ENCODE data around the gene TMEM9B.
A peak's percentile ranks its signal among the peaks of the same experiment; 100 is the strongest.
"Not testable (repeated sequence)": the region's sequence is repeated elsewhere in the genome, so short reads cannot be mapped to it uniquely, and the experiment has no call there.

The TMEM9B gene

DNA sequence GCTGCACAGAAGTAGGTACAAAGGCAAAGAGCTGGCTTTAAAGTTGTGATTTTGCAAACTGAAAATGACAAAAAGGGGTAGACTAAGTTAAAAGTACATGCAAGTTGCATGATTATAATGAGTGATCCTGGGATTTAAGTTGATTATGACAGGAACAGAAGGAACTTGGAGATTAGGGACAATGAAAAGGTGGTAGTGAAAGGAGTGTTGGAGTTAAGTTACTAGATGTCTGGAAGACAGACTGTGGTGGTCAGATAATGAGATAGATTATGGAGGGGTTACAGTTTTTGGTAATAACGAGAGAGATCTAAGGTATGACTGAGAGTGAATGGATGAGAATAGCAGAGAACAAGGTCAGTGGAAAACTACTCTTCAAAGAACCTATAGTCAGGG lies 7.7 kb upstream of the TMEM9B start:
- no peak for DNase-seq (ENCODE audit: low spot score)

DNA sequence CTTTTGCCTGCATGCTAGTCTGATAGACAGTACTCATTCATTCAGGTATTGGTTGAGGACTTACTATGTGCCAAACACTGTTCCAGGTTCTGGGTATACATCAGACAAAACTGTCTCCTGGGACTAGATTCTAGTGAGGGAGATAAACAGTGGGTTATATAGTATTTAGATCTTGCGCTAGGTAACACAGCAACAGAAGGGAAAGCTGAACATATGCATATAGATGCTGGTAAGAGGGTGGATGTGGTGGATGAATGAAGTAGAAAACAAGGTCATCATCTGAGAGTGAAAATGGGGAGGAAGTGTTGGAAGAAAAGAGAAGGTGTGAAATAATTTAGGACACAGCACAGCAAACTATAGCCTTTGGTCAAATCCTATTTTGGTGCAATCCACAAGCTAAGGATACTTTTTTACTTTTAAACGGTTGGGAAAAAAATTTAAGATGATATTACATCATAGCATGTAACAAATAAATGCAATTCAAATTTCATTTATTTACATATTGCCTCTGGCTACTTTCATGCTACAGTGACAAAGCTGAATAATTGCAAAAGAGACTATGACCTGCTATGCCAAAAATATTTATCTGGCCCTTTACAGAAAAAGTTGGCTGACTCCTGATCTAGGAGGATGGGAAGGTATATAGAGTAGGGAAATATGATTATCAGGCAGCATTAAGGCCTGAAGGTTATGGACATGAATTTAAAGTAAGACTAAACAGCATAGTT lies 7.1 kb upstream of the TMEM9B start:
- DNase-seq (ENCODE audit: low spot score) = no peak

DNA sequence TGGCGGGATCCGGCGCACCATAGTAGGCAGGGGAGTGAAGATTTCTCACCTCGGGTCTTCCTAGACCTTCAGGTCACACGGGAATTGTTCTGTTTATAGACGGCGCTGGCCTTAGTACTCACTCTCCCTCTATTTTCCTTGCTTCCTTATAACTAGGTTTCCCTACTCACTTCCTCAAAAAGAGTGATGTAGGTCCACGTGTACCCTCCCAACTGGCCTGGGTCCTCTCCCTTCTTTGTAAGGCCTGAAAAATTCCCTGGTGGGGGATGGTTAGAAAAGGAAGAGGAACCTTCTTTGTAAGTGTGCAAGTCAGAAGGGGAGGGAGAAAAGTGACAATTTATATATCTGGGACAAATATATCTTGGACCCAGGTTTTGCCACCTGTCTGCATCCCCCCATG lies 2.9 kb upstream of the TMEM9B start:
- no peak for DNase-seq (ENCODE audit: low spot score)

DNA sequence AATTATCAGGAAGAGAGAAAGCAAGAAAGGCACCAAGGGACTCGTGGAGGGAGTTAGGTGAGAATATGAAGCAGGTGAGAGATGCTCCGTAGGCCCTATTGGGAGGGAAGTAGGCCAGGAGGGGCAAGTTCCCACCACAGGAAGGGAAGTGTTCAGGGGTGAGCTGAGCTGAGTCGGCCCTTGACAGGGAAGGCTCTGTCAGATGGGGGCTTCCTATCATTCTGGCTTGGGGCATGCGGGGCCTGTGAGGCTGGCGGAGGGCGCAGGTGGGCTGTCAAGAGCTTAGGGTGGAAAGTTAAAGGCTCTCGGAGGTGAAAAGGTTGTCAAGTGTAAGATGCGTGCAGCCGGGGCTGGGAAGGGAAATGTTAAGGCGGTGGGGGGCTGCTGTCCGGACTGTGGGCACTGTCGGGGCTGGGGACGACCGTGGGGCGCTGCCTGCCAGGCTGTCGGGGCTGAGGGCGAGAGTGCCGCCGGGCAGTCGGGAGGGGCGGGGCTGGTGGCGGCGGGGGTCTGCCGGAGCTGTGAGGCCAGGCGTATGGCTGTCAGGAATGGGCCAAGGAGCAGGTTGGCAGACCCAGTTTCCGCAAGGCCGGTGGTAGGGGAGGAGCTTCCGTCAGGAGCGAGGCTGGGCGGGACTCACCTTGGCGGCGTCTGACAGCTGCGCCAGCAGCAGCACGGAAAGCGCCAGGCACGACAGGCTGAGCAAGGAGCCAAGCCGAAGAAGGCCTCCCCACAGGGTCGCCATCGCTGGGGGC lies 496 bp downstream of the TMEM9B start:
- DNase-seq (ENCODE audit: low spot score) = peak; percentile 88

DNA sequence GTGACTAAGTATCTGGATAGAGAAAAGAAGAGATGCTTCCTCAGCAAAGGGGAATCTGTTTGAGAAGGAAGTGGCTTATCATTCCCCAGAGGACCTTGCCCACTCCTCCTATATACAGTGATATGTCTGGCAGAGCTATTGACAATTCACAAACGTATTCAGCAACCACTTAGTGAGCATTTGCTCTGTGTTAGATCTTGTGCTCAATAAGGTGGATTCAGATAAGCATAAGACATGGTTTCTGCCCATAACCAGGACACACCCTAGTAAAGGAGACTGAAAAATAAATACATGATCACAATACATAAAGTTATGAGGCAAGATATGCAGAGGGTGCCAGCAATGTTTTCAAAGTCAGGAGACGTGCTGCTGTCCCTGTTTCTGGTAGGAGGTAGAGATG lies 1.4 kb downstream of the TMEM9B start:
- no peak for DNase-seq (ENCODE audit: low spot score)

DNA sequence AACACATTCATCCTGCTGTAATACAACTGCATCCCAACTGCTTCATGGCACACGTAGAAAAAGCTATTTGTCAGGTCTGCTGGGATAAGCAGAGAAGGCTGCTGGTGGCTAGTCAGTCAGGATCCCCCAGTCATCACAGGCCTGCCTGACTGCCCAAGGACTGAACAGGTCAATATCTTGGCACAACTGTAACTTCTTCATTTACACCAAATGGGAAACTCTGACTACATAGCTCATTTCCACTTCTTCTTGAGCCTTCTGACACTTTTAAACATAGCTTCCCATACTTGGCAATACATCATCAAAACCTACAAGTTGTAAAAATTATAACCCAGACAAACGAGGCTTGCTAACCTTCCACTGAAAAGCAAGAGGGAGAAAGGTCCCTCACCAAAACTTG lies 2.8 kb downstream of the TMEM9B start:
- DNase-seq (ENCODE audit: low spot score) = no peak

DNA sequence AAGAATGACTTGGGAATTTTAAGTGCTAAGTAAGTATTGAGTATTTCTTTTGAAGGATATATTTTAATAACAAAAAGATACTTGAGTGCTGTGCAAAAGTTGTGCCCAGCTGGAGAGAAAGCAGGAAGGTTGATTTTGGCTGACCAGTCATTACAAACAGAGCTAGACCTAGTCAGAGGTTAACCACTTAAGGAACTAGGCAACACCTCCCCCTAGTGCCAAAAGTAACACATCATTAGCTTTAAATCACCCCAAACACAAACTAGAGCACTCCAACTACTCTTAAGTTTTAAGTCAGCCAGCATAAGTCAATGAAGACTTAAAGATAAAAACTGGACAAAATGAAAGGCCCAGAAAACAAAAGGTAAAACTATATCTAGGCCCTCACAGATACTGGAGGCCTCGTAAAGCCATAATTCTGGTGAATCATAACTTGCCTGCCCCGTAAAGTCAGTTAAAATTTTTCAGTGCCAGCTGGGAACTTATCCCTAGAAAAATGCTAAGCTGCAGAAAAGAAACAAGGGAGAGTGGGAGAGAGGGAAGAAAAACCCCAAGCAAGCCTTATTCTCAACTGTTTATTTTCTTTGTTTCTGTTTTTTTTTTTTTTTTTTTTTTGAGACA lies 4.6 kb downstream of the TMEM9B start:
- DNase-seq (ENCODE audit: low spot score) = peak; percentile 80

DNA sequence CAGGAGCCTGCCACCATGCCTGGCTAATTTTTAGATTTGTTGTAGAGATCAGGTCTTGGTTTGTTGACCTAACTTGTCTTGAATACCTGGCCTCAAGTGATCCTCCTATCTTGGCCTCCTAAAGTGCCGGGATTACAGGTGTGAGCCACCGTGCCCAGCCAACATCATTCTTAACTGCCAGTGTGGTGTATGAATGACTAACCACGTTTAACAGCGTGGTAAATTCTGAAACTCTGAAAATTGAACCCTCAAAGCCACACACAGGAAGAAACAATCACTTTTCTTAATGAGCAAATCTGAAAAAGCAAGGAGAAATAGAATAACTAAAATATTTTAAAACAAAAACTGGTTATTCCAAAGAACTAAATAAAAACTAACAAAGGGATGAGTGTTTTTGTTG lies 7.4 kb downstream of the TMEM9B start:
- no peak for DNase-seq (ENCODE audit: low spot score)

DNA sequence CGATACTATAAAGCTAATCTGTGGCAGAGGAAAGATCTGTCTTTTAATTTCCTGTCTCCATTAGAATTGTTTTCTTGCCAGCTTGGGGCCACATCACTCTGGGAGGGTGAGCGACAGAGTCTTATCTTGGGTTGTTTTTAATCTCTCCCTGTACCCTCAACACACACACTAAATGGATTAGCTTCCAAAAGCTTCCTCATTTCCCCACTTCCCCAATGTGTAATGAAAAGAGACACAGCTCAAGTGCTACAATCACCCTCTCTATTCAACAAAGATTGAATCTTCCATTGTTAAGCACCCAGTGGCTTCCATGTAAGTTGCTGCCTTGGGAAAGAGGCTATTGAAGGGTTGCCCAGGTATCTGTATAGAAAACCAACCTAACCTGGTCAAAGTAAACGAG lies 15.4 kb downstream of the TMEM9B start:
- no peak for DNase-seq (ENCODE audit: low spot score)

DNA sequence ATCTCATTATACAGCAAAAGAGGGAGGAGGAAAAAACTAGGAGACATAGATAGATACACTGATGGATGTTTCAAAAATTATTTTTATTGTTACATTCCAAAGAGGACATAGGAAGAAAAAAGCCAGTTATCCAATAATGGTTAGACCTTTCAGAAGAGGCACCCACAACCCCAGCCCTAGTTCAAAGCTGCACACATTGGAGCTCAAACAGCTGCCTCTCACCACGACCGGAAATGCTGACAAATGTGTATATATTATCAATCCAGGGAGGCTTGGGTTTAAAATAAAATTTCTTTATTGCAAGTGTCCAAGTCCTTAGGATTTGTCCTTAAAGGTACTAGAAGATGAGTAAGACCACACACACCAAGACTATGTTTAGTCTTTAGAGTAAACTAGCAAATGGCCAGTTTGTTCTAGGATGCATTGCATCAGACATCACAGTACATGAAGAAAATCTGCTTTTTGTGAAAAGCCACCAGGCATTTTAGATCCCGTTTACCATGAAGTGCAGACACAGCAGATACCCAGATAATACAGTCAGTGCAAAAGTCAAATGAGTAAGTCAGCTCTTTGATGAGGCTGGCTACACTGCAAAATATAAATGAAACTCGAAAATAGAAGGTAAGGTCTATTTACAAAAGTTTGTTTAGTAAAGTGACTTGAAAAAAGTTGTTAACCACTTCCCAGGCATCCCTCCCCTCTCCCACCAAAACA lies 16.9 kb downstream of the TMEM9B start:
- DNase-seq (ENCODE audit: low spot score) = no peak

DNA sequence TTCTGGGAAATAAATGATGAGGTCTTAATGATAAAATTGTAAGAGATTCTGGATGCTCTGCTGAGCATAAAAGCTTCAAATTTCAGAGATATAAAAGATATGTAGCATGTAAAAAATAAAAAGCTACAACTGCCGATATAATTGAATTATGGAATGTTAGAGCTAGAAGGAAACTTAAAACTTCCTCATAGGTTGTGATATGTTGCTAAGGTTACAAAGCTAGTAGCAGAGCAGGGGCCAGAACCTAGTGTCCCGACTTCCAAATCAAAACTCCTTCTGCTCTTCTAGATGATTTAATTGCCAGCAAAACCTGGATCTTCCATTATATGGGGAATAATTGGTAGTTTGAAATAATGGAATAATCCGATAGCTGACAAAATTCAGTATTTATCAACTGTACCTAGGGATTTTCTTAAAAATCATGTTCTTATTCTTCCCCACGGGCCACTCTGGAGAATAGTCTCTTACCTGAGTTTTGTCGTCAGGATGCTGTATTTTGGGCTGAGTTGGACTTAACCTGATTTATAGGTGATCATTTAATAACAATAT lies 21.6 kb downstream of the TMEM9B start, which contains the start of gene ASCL3:
Gene ASCL3, minus strand, starts transcription at position 499 of the 549 bp plus-strand sequence. CDS start 4,855 bp downstream, outside the sequence.
- DNase-seq (ENCODE audit: low spot score) = no peak

DNA sequence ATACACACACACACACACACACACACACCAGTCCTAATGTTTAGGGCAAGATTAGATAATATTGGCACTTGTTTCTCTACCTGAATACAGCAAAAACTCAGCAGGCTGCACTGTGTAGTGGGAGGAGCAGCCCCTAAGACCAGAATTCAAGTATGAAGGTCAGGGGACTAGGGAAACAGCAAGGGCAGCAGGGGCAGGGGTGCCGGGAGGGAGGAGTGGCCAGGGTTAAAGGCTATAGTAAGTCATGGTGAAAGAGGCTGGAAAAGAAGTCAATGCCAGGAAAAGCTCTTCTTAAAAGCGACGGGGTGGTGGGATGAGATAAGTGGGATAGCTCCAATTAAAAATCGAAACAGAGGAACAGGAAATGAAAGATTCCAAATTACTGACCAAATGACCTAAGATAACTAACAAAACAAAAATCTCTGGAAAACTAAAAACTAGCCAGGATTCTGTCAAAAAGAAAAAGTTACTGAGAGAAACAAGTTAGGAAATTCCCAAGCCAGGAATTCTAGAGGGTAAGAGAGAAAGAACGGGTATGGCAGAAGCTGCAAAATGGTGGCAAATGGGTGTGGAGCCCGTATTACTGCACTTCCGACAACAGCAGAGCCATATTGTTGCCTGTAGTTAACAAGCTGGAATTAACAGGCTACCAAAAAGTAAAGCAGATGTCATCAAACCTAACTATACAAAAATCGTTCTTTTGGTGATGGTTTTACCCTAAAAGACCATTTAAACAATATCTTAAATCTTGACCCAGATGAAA lies 22.7 kb downstream of the TMEM9B start:
- DNase-seq (ENCODE audit: low spot score) = no peak

DNA sequence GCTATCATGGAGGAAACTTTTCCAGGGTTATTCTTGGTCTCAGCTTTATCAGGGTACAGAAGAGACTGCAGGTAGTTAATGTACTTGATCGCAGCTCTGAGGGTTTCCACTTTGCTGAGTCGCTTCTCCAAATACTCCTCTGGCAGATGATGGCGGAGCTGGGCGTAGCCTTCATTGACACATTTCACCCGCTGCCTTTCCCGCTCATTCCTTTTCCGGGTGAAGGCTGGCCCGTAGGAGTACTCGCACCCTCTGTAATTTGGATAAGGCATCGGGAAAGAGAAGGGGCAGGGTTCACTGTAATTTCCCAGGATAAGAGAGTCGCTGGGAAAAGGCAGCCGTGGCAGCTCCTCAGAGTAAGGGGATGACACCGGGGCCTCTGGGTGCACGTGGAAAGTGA lies 26.6 kb downstream of the TMEM9B start:
- DNase-seq (ENCODE audit: low spot score) = no peak

DNA sequence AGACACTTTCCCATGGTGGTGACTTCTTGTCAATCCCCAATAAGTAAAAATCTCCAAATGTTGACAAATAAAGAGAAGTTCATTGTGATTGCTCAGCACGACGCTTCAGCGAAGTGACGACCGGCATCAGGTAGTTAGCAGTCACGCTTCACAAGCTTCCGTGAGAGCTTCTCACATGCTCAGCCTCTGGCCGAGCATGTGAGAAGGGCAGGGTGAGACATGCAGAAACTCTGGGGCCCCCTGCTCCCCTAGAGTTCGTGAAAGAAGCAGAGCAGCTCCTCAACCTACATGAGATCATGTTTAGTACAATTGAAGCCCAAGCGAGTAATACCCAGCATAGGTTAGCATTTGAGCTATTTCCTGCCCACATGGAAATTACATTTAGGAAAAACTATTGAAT lies 27.1 kb downstream of the TMEM9B start:
- no peak for DNase-seq (ENCODE audit: low spot score)

DNA sequence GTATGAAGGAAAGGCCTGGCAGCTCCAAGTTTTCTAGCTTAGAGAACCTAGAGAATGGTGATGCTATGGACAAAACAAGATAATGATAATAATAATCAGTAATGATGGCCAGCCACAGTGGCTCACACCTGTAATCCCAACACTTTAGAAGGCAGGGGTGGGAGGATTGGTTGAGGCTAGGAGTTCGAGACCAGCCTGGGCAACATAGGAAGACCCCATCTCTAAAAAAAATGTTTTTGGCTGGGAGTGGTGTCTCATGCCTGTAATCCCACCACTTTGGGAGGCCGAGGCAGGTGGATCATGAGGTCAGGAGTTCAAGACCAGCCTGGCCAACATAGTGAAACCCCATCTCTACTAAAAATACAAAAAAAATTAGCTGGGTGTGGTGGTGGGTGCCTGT lies 28.5 kb downstream of the TMEM9B start:
- not testable (repeated sequence) for DNase-seq (ENCODE audit: low spot score)

DNA sequence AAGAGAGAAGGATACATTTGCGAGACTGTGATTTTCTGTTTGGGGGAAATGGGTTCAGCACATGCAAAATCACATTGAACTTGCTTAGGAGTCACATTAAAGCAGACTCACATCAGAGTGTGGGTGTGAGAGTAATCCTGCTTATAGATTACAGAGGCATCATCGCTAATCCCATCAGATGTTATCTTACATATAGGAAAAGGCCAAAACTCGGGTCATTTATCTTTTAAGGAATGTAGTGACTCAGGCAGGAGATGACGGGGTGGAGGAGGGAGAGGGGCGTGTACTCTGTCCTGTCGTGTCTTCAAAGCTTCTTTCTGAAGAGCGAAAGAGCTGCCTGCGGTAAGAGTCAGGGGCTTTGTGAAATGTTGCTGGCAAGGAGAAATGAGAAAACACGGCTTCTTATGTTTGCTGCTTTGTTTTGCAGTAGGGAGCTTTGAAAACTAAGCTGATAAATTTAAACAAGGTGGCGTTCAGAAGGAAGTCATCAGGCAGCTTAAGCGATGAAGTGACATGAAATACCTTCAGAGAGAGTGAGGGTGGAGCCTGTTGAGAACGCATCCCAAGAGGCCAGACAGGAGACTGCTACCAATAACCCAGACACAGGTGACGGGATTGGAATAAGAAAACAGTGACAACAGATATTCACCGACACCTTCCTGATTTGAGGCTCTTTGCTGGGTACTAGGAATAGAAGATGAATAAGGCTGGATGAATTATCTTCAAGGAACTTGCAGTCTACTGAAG lies 29.3 kb downstream of the TMEM9B start:
- DNase-seq (ENCODE audit: low spot score) = no peak

DNA sequence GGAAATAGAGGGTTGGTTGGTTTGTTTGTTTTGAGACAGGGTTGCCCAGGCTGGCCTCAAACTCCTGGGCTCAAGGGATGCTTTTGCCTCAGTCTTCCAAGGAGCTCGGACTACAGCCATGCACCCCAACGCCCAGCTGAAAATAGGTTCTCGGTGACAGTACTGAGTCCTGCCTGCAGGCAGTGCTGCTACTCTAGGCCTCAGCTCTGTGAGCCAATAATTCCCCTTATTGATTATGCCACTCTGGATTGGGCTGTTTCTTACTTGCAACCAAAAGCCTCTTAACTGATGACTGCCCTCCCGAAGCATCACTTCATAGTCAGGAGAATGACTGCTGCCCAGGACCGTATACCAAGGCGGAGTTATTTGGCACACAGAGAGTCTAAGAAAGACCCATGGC lies 30.3 kb downstream of the TMEM9B start:
- DNase-seq (ENCODE audit: low spot score) = no peak

DNA sequence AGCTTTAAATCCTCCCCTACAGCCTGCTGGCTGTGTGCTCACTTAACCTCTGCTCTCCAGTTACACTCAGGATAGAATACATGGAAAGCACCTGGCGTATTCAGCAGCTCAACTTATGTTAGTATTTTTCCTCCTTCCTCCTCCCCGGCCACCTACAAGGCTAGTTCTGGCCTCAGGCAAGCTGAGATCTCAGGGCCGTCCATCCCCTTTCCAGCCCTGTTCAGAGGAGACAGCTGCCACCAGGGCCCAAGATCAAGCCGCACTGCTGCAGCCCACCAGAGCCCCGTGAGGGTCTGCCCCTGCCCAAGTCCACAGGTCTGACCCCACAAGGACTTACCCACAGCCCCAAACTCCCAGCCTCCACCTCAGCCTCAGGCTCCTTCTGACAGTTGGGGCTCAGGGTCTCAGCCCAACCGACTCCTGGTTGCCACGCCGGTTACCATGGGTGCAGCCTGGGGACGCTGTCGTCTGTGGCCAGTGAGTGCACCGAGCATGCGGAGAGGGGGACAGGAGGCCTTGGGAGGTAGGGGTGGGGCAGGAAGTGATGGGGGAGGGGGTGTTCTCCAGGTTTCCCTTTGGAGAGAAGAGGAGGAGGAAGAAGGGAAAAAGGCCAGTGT lies 31.6 kb downstream of the TMEM9B start, which contains the start of gene C11orf16:
Gene C11orf16, minus strand, starts transcription at position 384 of the 617 bp plus-strand sequence. CDS start 639 bp downstream, outside the sequence.
- peak; percentile 33 for DNase-seq (ENCODE audit: low spot score)

DNA sequence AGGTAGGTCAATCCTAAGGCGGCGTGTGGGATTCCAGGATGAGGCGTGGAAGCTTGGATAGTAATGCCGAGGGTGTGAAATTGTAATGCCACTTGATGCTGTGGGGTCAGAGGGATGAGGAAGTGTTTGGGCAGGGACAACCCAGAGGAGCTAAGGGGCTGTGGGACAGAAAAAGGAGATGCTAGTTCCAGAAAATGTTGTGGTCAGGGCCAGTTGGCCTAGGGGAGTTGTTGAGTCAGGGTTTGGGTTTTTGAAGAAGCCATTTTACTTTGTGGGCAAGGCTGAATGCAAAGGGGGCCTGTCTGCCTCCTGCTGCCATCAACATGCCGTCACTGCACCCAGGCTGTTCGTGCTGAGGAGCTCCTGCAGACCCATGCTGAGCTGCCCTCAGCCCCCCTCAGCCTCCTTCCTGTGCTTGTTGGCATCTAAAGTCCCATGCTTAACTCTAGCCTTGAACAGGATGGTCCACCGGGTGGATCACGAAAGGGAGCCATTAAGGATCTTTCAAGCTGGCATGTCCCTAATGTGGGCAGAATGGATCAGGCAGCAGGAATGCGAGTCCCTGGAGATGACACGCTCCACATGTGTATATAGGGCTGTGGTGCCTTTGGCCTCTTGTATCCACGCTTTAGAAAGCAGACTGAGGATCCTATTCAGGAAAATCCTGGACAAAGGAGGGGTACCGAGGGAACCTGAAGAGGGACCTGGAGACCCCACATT lies 33.6 kb downstream of the TMEM9B start:
- no peak for DNase-seq (ENCODE audit: low spot score)
